MM.1S (cell line): ENCODE results near the gene RASGRP1.

ENCODE experiments used
- DNase-seq: peaks from one replicate; pipeline ENCODE4 v3.0.0-alpha.2; 2015
- H2AFZ ChIP-seq: fragments of 300-600 bp; sonication (generic); 2 replicates; pipeline ENCODE4 v1.6.0; 2016; ENCODE audit warnings: antibody characterized with exemption, low read length
- H3F3A ChIP-seq: fragments of 300-600 bp; sonication (generic); 2 replicates; pipeline ENCODE4 v1.6.1; 2016; ENCODE audit warnings: mild to moderate bottlenecking, antibody characterized with exemption, low read length, moderate library complexity, mixed read lengths; ENCODE audit not compliant: insufficient read depth
- H3K27ac ChIP-seq: fragments of 300-600 bp; sonication (generic); 2 replicates; pipeline ENCODE4 v1.5.1; 2016; ENCODE audit warnings: mild to moderate bottlenecking, low read length
- H3K27me3 ChIP-seq: fragments of 300-600 bp; sonication (generic); replicated peaks from 2 replicates; pipeline ENCODE4 v1.6.0; 2016; ENCODE audit warnings: low read length; ENCODE audit not compliant: insufficient read depth
- H3K36me3 ChIP-seq: fragments of 300-600 bp; sonication (generic); replicated peaks from 2 replicates; pipeline ENCODE4 v1.6.1; 2016; ENCODE audit warnings: mild to moderate bottlenecking, low read length, mixed read lengths; ENCODE audit not compliant: insufficient read depth
- H3K4me1 ChIP-seq: fragments of 300-600 bp; sonication (generic); 2 replicates; pipeline ENCODE4 v1.6.1; 2016; ENCODE audit warnings: low read length, mixed read lengths
- H3K4me2 ChIP-seq: fragments of 300-600 bp; sonication (generic); 2 replicates; pipeline ENCODE4 v1.6.0; 2016; ENCODE audit warnings: low read depth, low read length
- H3K4me3 ChIP-seq: fragments of 300-600 bp; sonication (generic); 2 replicates; pipeline ENCODE4 v1.5.1; 2016; ENCODE audit warnings: low read length, mixed read lengths
- H3K79me2 ChIP-seq: fragments of 300-600 bp; sonication (generic); 2 replicates; pipeline ENCODE4 v1.6.1; 2016; ENCODE audit warnings: mixed run types, low read length, mixed read lengths
- H3K9ac ChIP-seq: fragments of 300-600 bp; sonication (generic); 2 replicates; pipeline ENCODE4 v1.6.1; 2016; ENCODE audit warnings: low read length, mixed read lengths
- H3K9me2 ChIP-seq: fragments of 300-600 bp; sonication (generic); replicated peaks from 2 replicates; pipeline ENCODE4 v1.6.1; 2016; ENCODE audit warnings: mild to moderate bottlenecking, low read length, mixed read lengths; ENCODE audit not compliant: insufficient read depth
- H3K9me3 ChIP-seq: fragments of 300-600 bp; sonication (generic); replicated peaks from 2 replicates; pipeline ENCODE4 v1.6.1; 2016; ENCODE audit warnings: mild to moderate bottlenecking, low read length, mixed read lengths; ENCODE audit not compliant: insufficient read depth
- H4K20me1 ChIP-seq: fragments of 300-600 bp; sonication (generic); 2 replicates; pipeline ENCODE4 v1.6.1; 2016; ENCODE audit warnings: mild to moderate bottlenecking, low read length, moderate library complexity, mixed read lengths; ENCODE audit not compliant: insufficient read depth
- CTCF ChIP-seq: fragments of 300-600 bp; sonication (generic); IDR thresholded peaks from 2 replicates; pipeline ENCODE4 v1.5.1; 2016; ENCODE audit warnings: antibody characterized with exemption, low read length, mixed read lengths
- EZH2 ChIP-seq: fragments of 300-600 bp; sonication (generic); optimal IDR thresholded peaks from 2 replicates; pipeline ENCODE3; 2017; ENCODE audit warnings: low read depth, mild to moderate bottlenecking, antibody characterized with exemption, low read length, mixed read lengths
- EZH2phosphoT487 ChIP-seq: fragments of 300-600 bp; sonication (generic); IDR thresholded peaks from 2 replicates; pipeline ENCODE4 v1.6.1; 2018; ENCODE audit warnings: antibody characterized with exemption, low read length

The RASGRP1 gene

GRCh38 chr15:38564557-38565286 lies at the start of gene RASGRP1:
TSS of gene RASGRP1 (minus strand) at chr15:38564814. CDS start at chr15:38564628, 186 bp downstream.
- peak; percentile 83 for DNase-seq
- no peaks in the 10 kb centered on the region for H3K9me2 ChIP-seq
- no peak within 1 kb of the TSS for H3K27ac ChIP-seq
- H3K4me2 ChIP-seq: peak within 1 kb of the TSS; percentile 83
- peak within 1 kb of the TSS; percentile 32; the same call in 1 of the 2 replicates for H3K9ac ChIP-seq
- H3K27me3 ChIP-seq: no peaks in the 10 kb centered on the region
- peaks cover 11% of the 10 kb centered on the region; the same call in 1 of the 2 replicates for H3K4me1 ChIP-seq
- TF ChIP-seq EZH2phosphoT487 (no peak), CTCF (peak; percentile 28)
- no peaks in the 10 kb centered on the region for H3K36me3 ChIP-seq
- no peaks in the 10 kb centered on the region for H3K9me3 ChIP-seq
- H3K4me3 ChIP-seq: peak within 1 kb of the TSS; percentile 71
- H4K20me1 ChIP-seq: no peaks in the 10 kb centered on the region
- no peaks in the 10 kb centered on the region for H3K79me2 ChIP-seq
- H3F3A ChIP-seq: 0 out of 2 replicates have a peak, but pooled peaks cover 2% of the 10 kb centered on the region
- H2AFZ ChIP-seq: peak within 1 kb of the TSS; percentile 47

GRCh38 chr15:38613085-38613484 lies 48.5 kb upstream of the RASGRP1 start:
- Histone ChIP-seq H2AFZ (no peak overlapping the region), H3K27ac (no peak overlapping the region), H3F3A (no peaks in the 10 kb centered on the region), H3K9ac (no peak overlapping the region), H3K79me2 (no peaks in the 10 kb centered on the region), H3K4me1 (no peaks in the 10 kb centered on the region), H3K4me2 (no peak overlapping the region), H3K9me2 (no peaks in the 10 kb centered on the region), H3K27me3 (no peaks in the 10 kb centered on the region), H3K36me3 (no peaks in the 10 kb centered on the region), H3K4me3 (no peak overlapping the region), H4K20me1 (no peaks in the 10 kb centered on the region), H3K9me3 (no peaks in the 10 kb centered on the region)
- no peak for TF ChIP-seq EZH2
- no peak for TF ChIP-seq CTCF
- no peak for TF ChIP-seq EZH2phosphoT487
- no peak for DNase-seq

GRCh38 chr15:38612159-38612863 lies 47.7 kb upstream of the RASGRP1 start:
- H3K79me2 ChIP-seq: no peaks in the 10 kb centered on the region
- H3K27me3 ChIP-seq: no peaks in the 10 kb centered on the region
- H3K36me3 ChIP-seq: no peaks in the 10 kb centered on the region
- H3K27ac ChIP-seq: no peak overlapping the region
- H4K20me1 ChIP-seq: no peaks in the 10 kb centered on the region
- H3K4me2 ChIP-seq: no peak overlapping the region
- no peaks in the 10 kb centered on the region for H3F3A ChIP-seq
- no peaks in the 10 kb centered on the region for H3K9me3 ChIP-seq
- H3K4me3 ChIP-seq: no peak overlapping the region
- H3K9ac ChIP-seq: no peak overlapping the region
- no peaks in the 10 kb centered on the region for H3K4me1 ChIP-seq
- no peaks in the 10 kb centered on the region for H3K9me2 ChIP-seq
- no peak overlapping the region for H2AFZ ChIP-seq
- no peak for DNase-seq
- TF ChIP-seq EZH2phosphoT487 (no peak), EZH2 (no peak), CTCF (no peak)
